ENCODE measurements around the gene CSRP2.

CSRP2 gene

DNA sequence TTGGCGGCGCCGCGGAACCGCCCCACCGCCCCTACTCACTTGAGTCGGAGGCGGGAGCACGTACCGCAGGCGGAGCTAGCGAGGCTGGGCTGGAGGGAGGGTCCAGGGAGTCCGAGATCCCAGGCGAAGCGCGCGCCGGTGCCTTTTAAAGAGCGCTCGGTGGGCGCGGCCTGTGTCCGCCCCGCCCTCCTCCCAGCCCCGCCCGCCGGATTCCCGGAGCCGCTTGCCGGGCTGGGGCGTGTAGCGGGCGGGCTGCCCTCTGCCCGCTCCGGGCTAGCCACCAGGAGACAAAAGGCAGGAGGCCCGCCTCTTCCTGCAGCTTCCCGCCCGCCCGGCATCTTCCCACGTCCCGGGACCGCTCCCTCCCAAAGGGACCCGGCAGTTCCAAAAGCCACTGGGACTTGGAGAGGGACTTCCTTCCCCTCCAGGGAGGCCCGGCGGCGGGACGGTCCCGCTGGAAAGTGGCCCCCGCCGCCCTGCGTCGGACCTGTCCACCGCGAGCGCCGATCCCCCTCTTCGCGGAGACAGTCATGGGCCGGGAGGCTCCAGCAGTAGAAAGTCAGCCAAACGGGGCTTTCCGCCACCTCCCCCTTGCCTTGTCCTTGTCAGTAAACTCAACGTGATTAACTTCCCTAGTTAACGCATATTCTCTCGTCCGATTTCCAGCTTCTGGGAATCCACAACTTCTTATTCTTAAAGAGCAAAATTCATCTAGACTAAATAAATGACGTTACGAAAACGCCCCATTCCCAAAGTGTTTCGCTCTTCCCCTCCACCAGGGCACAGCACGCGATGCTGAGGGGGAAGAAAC is at the start of gene CSRP2:
TSS of gene CSRP2 (minus strand) at position 121 of the 811 bp plus-strand sequence. CDS start 12,759 bp downstream, outside the sequence.
- DNase-seq, result peak; percentile 78

DNA sequence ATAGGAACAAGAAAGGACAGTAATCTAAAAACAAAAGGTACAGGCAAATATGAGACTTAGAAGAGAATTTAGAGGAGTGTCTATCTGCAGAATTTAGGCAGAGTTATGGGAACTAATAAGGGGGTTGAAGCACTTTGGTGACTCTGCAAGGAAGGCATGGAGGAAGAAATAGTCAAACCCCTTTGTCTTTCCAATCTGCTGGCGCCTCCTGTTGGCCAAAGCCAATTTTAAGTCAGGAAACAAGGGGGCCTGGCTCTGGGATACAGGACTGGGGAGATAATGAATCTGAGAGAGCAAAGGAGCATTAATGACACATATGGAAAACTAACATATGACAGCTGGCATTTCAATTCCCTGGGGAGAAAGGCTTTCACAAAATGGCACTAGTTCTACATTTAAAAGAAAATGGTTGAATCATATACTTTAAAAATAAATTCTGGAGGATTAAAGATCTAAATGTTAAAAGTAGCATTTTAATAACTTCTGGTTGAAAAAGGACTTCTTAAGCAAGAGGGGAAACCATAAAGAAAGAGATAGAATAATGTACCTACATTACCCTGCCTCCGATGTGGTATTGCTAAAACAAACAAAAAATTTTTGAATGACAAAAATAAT is 48.5 kb upstream of the CSRP2 start:
- no peak for DNase-seq

DNA sequence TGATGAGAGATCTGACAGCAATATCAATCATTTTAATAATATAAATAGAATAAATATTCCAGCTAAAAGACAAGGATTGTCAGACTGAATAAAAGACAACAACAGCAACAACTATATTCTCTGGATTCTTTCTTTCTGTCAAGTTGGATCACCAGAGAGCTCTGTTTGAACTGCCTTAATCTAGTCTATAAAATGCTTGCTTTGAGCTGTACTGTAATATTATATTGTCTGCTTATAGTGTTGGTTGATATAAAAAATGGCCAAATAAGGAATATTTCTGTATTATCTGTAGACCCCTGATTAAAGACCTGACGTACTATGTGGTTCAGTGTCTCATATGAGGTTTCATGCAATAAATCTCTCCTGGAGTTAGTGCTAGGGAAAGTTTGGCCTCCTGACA is 46.3 kb upstream of the CSRP2 start:
- no peak for DNase-seq

DNA sequence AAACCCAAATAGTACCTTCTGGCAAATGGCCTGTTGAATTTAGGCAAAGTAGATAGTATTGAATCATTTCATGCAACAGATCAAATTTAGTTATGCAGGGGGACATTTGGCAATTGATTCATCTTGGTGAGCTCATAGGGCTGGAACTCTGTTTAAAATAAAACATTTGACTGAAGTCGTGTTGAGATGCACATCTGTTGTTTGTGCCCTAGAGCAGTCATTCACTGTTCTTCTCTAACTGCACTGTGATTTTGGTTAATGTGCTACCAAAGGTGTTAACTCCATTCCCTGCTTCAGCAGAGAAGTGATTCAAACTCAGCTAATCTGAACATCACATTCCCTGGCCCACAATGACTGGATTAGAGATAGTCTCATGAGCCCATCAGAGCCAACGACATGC is 44.0 kb upstream of the CSRP2 start:
- DNase-seq, result no peak

DNA sequence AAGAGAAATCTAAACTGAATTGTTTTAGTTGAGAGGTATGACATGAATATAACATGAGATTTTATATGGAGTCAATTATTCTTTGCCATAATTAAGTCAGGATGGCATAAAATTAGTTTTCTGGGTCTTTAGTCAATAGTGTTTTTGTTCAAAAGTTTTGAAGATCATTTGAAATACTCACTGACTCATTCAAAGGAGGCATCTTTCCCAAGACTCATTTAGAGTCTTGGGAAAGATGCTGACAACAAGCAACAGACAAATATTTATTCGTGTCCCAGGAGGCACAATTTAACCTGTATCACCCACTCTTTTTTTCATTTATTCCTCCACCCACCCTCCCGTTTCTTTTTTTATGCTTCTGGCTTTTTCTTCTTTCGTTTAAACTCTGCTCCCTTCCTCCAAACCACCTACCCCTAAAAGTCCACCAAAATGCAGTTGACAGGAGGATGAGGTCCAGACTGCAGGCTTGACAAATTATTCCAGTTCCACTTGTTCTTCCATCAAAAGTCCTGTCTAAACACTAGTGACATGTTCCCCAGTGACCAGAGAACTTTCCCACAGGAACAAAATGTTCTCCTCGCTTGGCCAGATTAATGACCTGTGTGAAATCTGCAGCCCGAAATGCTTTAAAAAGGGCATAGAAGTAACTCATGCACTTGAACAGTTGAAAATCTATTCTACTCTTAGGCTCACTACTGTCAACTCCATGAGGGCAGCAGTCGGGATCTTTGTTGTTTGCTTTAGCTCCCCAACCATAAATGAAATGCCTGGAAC is 43.3 kb upstream of the CSRP2 start:
- no peak for DNase-seq

DNA sequence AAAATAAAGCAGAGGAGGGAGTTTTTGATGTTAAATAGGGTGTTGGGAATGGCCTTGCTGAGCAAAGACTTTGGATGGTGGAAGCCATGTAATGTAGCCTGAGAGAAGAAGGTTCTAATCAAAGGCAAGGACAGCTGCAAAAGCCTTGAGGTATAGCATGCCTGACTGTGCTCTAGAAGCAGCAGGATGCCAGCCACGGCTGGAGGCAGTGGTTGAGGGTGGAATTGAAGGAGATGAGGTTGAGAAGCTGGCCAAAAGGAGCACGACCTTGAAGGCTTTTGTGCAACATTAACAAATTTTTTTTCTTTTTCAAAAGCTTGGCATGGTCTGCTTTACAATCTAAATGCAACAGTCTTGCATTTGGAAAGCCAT is 42.3 kb upstream of the CSRP2 start:
- DNase-seq, result no peak

DNA sequence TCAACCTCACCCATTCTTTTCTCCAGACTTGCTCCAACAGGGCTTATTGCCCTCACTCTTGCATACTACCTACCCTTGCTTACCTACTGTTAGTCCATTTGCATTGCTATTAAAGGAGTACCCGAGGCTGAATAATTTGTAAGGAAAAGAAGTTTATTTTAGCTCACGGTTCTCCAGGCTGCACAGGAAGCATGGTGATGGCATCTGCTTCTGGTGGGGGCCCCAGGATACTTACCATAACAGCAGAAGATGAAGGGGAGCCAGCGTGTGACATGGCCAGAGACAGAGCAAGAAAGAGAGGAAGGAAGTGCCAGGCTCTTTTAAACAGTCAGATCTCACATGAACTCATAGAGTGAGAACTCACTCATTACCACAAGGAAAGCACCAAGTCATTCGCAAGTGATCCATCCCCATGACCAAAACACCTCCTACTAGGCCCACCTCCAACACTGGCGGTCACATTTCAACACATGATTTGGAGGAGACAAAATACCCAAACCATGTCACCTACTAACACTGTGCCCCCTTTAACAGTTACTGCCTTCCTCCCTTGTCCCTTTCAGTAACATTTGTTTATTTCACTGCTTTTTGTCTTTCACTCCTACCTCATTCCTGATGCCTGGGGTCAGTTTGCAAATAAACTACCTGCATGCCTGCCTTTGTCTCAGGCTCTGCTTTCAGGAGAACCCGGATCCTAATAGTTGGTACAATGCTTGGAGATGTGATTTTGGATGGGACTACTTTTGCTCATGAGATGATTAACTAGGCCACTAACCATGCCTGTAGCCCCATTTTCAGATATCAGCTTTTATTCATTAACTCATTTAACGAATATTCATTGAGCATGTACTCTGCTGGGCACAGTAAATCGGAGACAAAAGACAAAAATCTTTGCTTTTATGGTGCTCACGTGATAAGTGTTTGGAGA is 41.6 kb upstream of the CSRP2 start:
- DNase-seq, result no peak

DNA sequence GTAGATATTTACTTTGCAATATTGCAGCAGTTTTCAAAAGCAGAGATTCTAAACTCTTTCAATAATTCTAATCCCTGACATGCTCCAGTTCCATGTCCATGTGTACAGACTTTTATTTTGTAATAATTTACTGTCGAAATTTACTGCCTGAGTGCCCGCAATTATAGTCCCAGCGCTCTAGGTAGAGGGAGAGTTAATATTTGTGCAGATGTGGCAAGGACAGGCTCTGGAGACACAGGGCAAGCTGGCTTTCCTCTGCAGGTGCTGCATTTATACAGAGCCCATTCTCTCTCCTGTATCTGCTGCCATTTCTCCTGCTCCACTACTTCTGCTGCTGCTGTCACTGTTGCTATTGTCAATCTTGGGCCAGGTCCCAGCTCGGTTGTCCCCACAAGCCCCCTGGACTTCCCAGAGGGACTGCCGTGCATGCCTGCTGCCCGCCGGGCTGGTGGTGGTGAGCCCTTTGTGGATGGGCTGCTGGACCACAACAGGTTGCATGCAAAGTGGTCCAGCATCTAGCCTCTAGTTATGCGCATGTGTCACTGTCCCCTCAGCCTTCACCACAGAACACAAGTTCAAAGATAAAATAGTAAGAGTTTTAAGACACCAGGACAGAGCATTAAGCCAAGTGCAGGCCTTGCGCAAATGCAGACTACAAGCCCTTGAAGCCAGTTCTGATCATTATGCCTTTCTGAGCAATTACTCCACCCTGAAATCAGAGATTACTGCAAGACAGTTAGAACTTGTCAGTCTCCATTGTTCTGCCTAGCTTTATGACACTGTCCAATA is 40.8 kb upstream of the CSRP2 start:
- no peak for DNase-seq

DNA sequence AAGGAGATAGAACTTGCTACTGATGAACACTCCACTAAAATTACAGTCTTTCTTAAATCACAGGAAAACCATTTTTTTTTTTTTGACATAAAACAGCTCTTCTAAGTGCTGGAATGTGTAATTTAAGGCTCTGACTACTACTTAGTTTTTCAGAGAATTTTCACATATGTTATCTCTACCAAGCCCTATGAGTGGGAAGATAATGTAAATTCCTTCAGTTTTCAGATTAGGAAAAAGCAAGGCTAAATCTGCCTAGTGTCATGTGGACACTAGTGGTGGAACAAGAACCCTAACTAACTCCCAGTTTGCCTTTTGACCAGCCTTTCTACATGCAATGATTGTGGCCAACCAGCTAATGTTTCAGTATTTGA is 37.3 kb upstream of the CSRP2 start:
- no peak for DNase-seq

DNA sequence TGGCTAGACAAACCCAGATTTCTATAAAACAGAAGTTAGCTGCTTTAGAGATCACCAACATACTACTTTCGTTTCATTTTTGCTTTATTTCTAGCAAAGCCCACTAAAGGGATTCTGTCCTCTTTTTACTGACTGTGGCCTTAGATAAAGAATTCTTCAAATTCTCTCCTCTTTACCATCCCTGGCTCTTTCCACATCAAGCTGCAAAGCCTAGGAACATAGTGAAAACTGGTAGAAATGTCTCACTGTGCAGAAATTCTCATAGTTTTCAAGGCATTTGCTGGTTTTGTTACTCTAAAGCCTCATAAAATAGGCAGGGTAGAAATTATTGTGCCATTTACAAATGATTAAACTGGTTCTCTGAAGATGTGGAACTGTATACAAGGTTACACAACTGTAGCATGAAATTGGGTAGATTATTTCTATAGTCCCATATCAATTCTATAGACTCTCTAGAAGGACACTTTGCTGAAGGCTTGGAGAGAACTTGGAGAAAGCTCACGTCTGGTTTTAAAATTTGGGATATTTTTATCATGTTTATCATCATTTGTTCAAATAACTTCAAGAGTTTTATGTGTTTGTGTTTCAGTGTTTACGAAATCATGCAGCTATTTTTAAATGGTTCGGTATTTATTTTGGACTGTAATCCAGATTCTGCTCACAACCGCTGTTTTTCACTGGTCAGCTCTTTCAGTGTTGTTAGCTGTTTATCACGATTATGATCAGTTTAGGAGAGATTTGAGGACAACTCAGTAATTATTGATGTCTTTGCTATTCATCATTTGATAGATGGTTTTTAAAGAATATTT is 36.7 kb upstream of the CSRP2 start:
- DNase-seq, result no peak

DNA sequence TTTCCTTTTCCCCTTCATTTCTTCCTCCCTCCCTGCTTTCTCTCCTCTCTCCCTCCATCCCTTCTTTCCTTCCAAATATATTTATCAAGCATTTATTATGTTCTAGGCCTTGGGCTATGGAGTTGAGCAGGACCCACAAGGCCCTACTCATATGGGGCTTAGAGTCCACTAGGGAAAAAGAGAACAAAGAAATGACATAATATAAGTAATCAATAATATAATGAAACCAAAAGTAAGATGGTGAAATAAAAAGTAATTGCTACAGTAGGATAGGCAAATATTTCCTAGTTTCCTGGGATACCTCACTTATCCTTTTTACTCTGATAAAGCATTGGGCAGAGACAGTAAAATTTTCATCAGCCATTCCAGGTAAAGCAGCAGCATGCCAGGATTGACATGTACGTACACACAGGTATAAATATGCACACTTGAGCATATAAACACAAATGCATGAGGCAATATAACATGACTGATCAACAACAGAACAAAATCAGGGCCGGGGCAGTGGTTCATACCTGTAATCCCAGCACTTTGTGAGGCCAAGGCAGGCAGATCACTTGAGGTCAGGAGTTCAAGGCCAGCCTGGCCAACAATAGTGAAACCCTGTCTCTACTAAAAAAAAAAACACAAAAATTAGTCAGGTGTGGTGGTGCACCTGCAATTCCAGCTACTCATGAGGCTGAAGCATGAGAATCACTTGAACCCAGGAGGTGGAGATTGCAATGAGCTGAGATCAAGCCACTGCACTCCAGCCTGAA is 35.5 kb upstream of the CSRP2 start:
- DNase-seq, result no peak

DNA sequence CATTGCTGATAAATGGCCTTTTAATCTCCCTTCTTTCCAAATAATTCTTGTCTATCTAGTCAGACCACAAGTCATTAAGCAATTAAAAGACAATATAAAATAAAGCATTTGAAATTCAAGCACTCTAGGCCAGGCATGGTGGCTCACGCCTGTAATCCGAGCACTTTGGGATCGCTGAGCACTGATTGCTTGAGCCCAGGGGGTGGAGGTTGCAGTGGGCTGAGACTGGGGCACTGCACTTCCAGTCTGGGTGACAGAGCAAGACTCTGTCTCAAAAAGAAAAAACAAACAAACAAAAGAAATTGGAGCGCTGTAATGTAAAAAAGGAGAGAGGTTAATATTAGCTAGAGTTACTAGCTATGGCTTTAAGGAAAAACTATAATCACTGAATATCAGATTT is 30.5 kb upstream of the CSRP2 start:
- DNase-seq, result no peak

DNA sequence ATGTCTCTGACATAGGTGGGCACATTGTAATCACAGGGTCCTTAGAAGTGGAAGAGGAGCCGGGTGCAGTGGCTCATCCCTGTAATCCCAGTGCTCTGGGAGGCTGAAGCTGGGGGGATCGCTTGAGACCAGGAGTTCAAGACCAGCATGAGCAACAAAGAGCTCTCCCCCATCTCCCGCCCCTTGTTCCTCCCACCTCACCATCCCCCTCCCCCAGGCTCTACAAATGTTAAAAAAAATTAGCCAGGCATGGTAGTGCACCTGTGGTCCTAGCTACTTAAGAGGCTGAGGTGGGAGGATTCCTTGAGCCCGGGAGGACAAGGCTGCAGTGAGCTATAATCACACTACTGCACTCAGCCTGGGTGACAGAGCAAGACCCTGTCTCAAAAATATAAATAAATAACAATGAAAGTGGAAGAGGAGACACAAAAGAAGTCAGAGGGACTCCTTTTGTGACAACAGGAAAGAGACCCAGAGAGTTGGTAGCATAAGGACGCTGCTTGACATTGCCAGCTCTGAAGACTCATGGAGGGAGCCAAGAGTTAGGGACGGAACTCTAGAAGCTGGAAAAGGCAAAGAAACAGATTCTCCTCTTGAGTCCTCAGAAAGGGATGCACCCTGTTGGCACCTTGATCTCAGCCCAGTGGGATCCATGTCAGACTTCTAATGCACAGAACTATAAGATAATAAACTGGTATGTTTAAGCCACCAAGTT is 29.6 kb upstream of the CSRP2 start:
- DNase-seq, result no peak

DNA sequence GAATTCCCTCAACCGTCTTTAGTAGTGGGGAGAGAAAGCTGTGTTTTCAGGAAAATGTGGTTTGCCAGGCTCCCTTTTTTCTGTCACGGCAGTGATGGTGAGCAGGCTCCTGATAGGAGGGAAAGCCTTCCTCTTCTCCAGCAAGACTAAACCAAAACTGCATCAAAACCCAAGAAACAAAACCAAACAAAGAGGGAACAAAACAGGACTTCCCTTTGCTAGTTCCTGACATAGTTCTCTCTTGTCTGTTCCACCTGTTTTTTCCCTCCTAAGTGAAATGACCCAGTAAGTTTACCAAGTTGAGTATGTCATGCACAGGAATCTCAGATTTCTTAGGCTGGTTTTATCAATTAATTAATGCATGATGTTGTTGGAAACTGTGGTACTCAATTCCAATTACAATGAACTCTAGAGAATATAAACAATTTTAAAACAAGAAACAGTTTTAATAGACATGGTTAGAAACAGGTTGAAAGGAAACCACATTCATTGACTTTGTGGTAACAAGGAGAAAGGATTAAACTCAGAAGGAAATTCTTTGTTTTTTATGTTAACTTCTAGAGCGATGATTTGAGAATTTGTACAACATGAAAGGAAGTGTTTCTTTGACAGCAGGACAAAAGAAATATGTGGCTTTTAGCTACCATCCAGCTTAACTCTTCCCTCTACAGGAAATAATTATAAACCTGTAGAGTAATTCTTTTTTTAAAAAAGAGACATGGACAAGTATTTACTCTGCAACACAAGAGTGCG is 23.0 kb upstream of the CSRP2 start:
- DNase-seq, result no peak

DNA sequence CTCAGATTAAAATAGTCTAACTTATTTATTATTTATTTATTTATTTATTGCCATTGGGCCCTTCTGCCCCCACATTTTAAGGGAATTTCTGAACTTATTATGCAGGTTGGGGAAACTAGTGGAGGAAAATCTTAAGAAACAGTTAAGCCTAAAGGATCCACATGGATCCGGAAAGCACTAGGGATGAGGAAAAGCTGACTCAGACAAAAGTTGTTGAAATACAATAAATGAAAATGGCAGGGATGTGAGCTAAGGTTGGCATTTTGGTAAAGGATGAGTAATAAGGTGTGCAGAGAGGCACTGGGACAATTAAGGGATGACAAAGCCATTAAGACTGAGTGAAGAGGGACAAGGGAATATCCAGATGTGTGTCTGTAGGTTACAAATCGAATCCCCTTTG is 20.7 kb upstream of the CSRP2 start:
- DNase-seq, result no peak

DNA sequence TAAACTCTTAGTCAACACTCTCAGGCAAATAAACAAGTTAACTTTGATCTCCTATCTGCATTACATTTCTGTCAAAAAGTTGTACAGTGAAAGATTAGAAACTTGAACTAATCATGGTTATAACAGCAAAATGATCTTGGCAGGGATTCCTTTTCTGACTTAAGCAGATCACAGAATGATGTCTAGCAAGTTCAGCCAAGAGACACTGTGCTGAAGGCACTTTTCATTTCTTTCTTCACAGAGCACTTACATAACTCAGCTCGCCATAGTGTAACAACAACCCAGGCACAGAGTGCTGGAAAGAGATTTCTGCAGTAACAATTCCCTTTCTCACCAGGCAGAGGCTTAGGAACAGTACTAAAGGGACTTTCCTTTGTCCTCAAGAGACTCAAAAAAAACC is 19.6 kb upstream of the CSRP2 start:
- DNase-seq, result no peak

DNA sequence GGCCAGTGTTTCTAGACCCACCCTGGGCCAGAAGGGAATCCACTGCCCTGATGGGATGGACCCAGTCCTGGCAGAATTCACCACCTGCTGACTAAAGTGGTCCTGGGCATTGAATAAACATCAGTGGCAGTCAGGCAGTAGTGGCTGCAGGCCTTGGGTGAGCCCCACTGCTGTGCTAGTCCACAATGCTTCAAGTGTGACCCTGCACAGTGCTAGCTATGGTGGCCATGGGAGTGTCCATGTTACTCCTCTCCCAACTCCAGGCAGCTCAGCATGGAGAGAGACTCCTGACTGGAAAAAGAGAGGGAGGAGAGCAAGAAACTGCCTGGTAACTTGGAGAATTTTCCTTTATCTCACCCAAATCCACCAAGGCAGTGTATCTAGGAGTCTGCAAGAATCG is 17.5 kb upstream of the CSRP2 start:
- DNase-seq, result no peak

DNA sequence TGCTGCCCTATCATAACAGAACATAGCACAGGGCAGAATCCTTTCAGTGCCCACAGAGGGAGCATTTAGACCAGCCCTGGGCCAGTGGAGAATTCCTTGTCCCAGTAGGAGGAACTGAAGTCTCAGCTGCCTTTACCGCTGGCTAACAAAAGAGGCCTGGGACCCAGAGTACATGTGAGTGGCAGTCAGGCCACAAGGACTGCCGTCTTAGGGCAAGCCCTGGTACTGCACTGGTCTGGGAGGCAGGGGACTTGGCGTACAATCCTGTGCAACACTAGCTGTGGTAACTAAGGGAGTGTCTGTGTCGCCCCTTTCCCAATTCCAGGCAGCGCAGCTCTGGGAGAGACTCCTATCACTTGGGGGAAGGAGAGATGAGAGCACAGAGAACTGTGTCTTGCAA is 17.0 kb upstream of the CSRP2 start:
- no peak for DNase-seq

DNA sequence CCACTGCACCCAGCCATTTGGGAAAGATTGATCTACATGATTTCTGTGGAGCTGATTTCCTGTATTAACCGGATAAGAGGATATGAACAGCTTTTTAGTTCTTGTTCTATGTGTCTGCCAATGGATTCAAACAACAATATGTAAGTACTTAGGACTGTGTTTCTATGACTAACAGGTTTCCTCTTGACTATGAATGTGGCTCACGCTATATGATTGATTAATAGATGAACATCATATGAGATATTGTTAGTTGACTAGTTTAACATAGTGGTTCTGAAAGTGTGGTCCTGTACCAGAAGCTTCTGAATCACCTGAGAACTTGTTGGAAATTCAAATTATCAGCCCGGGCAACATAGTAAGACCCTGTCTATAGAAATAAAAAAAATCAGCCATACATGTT is 12.8 kb upstream of the CSRP2 start:
- DNase-seq, result no peak
